IMR-90 (cell line): Measurements from ENCODE around the gene USP24. TPM values are rescaled to one million over a fixed set of nuclear protein-coding genes. Genes with fewer than 3 reads are reported as not detected.

Experiments used
- ATAC-seq: fragments of 200-7000 bp; cut with Tn5 transposase; 2 replicates; pipeline ENCODE4 v1.9.1; 2020; ENCODE audit warnings: low read depth, mild to moderate bottlenecking, moderate library complexity
- BruUV-seq: library from RNA; stranded (reverse); fragments of 400-500 nt; replicated peaks from 2 replicates; lab custom pipeline; 2021; lab: Mats Ljungman, UMichigan
- CTCF ChIA-PET: fragments of 300-600 bp; formaldehyde crosslinking; extraction: SDS; loops from one replicate; lab custom pipeline; 2021; ENCODE audit warnings: antibody characterized with exemption; lab: Yijun Ruan, JAX
- POLR2A ChIA-PET: fragments of 300-600 bp; sonication (Branson Sonifier 250); formaldehyde crosslinking; loops from one replicate; lab custom pipeline; 2022; ENCODE audit warnings: antibody characterized with exemption; ENCODE audit not compliant: unreplicated experiment; lab: Charles Lee
- DNase-seq: peaks from one replicate; pipeline ENCODE4 v3.0.0; 2013
- H2AFZ ChIP-seq: replicated peaks from 2 replicates; pipeline ENCODE3; 2013; ENCODE audit warnings: low read length, mild to moderate bottlenecking; ENCODE audit not compliant: poor library complexity
- H2AK5ac ChIP-seq: 2 replicates; pipeline ENCODE4 v1.6.1; 2013; ENCODE audit warnings: low read depth, low read length, inconsistent platforms
- H2AK9ac ChIP-seq: replicated peaks from 2 replicates; pipeline ENCODE3; 2013; ENCODE audit warnings: mild to moderate bottlenecking, low read depth, low read length, moderate library complexity; ENCODE audit not compliant: poor library complexity
- H2BK120ac ChIP-seq: 2 replicates; pipeline ENCODE4 v1.6.1; 2013; ENCODE audit warnings: low read depth, low read length, inconsistent platforms
- H2BK15ac ChIP-seq: 3 replicates; pipeline ENCODE4 v1.6.1; 2013; ENCODE audit warnings: low read depth, low read length, inconsistent platforms
- H2BK20ac ChIP-seq: 2 replicates; pipeline ENCODE4 v1.6.1; 2013; ENCODE audit warnings: low read depth, mild to moderate bottlenecking, inconsistent platforms, low read length, moderate library complexity
- H2BK5ac ChIP-seq: 2 replicates; pipeline ENCODE4 v1.6.1; 2013; ENCODE audit warnings: mild to moderate bottlenecking, low read depth, low read length, inconsistent platforms; ENCODE audit not compliant: poor library complexity, severe bottlenecking
- H3K14ac ChIP-seq: replicated peaks from 2 replicates; pipeline ENCODE4 v1.6.1; 2013; ENCODE audit warnings: low read depth, low read length, inconsistent platforms
- H3K18ac ChIP-seq: 2 replicates; pipeline ENCODE4 v1.6.1; 2013; ENCODE audit warnings: low read depth, low read length, control low read depth
- H3K23ac ChIP-seq: 2 replicates; pipeline ENCODE4 v1.6.1; 2013; ENCODE audit warnings: low read depth, low read length, inconsistent platforms
- H3K27ac ChIP-seq: 2 replicates; pipeline ENCODE4 v1.5.1; 2013; ENCODE audit warnings: mild to moderate bottlenecking, control low read depth, low read length; ENCODE audit not compliant: insufficient read depth
- H3K27me3 ChIP-seq: 2 replicates; pipeline ENCODE4 v1.6.1; 2013; ENCODE audit warnings: low read length; ENCODE audit not compliant: control insufficient read depth, insufficient read depth
- H3K36me3 ChIP-seq: 2 replicates; pipeline ENCODE4 v1.6.1; 2013; ENCODE audit warnings: low read length, mixed read lengths; ENCODE audit not compliant: control insufficient read depth, insufficient read depth
- H3K4ac ChIP-seq: 2 replicates; pipeline ENCODE4 v1.6.1; 2013; ENCODE audit warnings: low read depth, low read length, inconsistent platforms
- H3K4me1 ChIP-seq: 2 replicates; pipeline ENCODE4 v1.6.1; 2013; ENCODE audit warnings: low read length, mixed read lengths; ENCODE audit not compliant: control insufficient read depth, insufficient read depth
- H3K4me2 ChIP-seq: 2 replicates; pipeline ENCODE4 v1.6.1; 2013; ENCODE audit warnings: low read depth, mild to moderate bottlenecking, control low read depth, low read length, moderate library complexity
- H3K4me3 ChIP-seq: 2 replicates; pipeline ENCODE4 v1.5.1; 2013; ENCODE audit warnings: low read depth, mild to moderate bottlenecking, control low read depth, low read length, moderate library complexity; ENCODE audit not compliant: insufficient read depth
- H3K56ac ChIP-seq: 2 replicates; pipeline ENCODE4 v1.6.1; 2013; ENCODE audit warnings: low read length, inconsistent platforms; ENCODE audit not compliant: insufficient read depth; ENCODE audit errors: extremely low read depth
- H3K79me1 ChIP-seq, 2 experiments: 2 replicates each; pipeline ENCODE4 v1.6.1; 2013; ENCODE audit warnings: low read length in 2 of 2, inconsistent platforms in 1 of 2, low read depth in 1 of 2
- H3K9ac ChIP-seq: 2 replicates; pipeline ENCODE4 v1.6.1; 2013; ENCODE audit warnings: low read depth, low read length, control low read depth
- H3K9me1 ChIP-seq: 2 replicates; pipeline ENCODE4 v1.6.1; 2013; ENCODE audit warnings: low read length, inconsistent platforms; ENCODE audit not compliant: insufficient read depth
- H3K9me3 ChIP-seq: 2 replicates; pipeline ENCODE4 v1.6.1; 2013; ENCODE audit warnings: low read length; ENCODE audit not compliant: control insufficient read depth, insufficient read depth
- H4K20me1 ChIP-seq: 2 replicates; pipeline ENCODE4 v1.6.1; 2013; ENCODE audit warnings: low read length, inconsistent platforms; ENCODE audit not compliant: insufficient read depth
- H4K5ac ChIP-seq: 2 replicates; pipeline ENCODE4 v1.6.1; 2013; ENCODE audit warnings: mild to moderate bottlenecking, low read depth, low read length, control low read depth
- H4K8ac ChIP-seq, 2 experiments: 2 replicates each; pipeline ENCODE4 v1.6.1; 2013; ENCODE audit warnings: low read depth in 2 of 2, low read length in 2 of 2, control low read depth in 1 of 2, inconsistent platforms in 1 of 2
- H4K91ac ChIP-seq: 2 replicates; pipeline ENCODE4 v1.6.1; 2013; ENCODE audit warnings: low read depth, low read length, inconsistent platforms; ENCODE audit not compliant: insufficient read depth
- BHLHE40 ChIP-seq: fragments of 150-350 bp; IDR thresholded peaks from 2 replicates; pipeline ENCODE4 v1.6.1; 2016; ENCODE audit warnings: mild to moderate bottlenecking, low read depth, low read length
- MXI1 ChIP-seq: IDR thresholded peaks from 2 replicates; pipeline ENCODE4 v1.6.1; 2012; ENCODE audit warnings: low read depth, mild to moderate bottlenecking, low read length, moderate library complexity, borderline replicate concordance
- NFE2L2 ChIP-seq: fragments of 150-350 bp; IDR thresholded peaks from 2 replicates; pipeline ENCODE4 v1.6.1; 2016; ENCODE audit warnings: low read depth, mild to moderate bottlenecking, low read length
- POLR2A ChIP-seq: IDR thresholded peaks from 2 replicates; pipeline ENCODE4 v1.6.1; 2012; ENCODE audit warnings: mild to moderate bottlenecking, low read depth, low read length
- RAD21 ChIP-seq: IDR thresholded peaks from 2 replicates; pipeline ENCODE4 v1.6.1; 2012; ENCODE audit warnings: low read length, improper control_type of control experiment
- RCOR1 ChIP-seq: IDR thresholded peaks from 2 replicates; pipeline ENCODE4 v1.6.1; 2012; ENCODE audit warnings: mild to moderate bottlenecking, low read length, improper control_type of control experiment; ENCODE audit not compliant: insufficient replicate concordance
- RFX5 ChIP-seq: IDR thresholded peaks from 2 replicates; pipeline ENCODE4 v1.8.0; 2012; ENCODE audit warnings: low read depth, mild to moderate bottlenecking, low read length, moderate library complexity
- WGBS, 2 experiments: methylation state at CpG; one replicate each; pipeline versions ENCODE4 v1.1.5 to v1.1.7; 2013; ENCODE audit warnings: missing lambda C conversion rate in 2 of 2; ENCODE audit not compliant: insufficient read length in 1 of 2; ENCODE audit errors: extremely low coverage in 2 of 2; 5-methylcytosine and 5-hydroxymethylcytosine counted together
- dilution Hi-C: fragments of 300-500 bp; cut with HindIII; formaldehyde crosslinking; loops from one replicate; pipeline ENCODE4 v1.14.3; 2018; ENCODE audit warnings: low sequenced_read_pairs; ENCODE audit not compliant: unreplicated experiment
- in situ Hi-C: fragments of 300-500 bp; cut with MboI; formaldehyde crosslinking; loops from 3 replicates; pipeline ENCODE4 v1.14.3; 2019; ENCODE audit warnings: low sequenced_read_pairs, inconsistent platforms, mixed read lengths
- intact Hi-C: fragments of 100-400 bp; cut with micrococcal nuclease; formaldehyde crosslinking; loops from 2 replicates; pipeline ENCODE4 v1.10.0; 2022
- polyA plus RNA-seq, 3 experiments: library from polyadenylated mRNA; depleted of rRNA; stranded (reverse); fragments of >200 nt; gene quantifications; 2 replicates each; pipeline ENCODE4 v1.2.3, GENCODE V29; 2012; ENCODE audit warnings: low replicate concordance in 1 of 3
- total RNA-seq: library from RNA; depleted of rRNA; stranded (reverse); fragments of >200 nt; gene quantifications from 2 replicates; pipeline ENCODE4 v1.2.3, GENCODE V29; 2012
- TF ChIP-seq, protein P1 (sequence below): fragments of 150-350 bp; IDR thresholded peaks from 2 replicates; pipeline ENCODE4 v1.6.1; 2017; ENCODE audit warnings: mild to moderate bottlenecking, antibody characterized with exemption, low read length, low read depth

The USP24 gene
- total and polyA plus RNA-seq, 2 of the 4 experiments (the other 2 are of a cell fraction): 8.4 to 36.7 TPM

DNA sequence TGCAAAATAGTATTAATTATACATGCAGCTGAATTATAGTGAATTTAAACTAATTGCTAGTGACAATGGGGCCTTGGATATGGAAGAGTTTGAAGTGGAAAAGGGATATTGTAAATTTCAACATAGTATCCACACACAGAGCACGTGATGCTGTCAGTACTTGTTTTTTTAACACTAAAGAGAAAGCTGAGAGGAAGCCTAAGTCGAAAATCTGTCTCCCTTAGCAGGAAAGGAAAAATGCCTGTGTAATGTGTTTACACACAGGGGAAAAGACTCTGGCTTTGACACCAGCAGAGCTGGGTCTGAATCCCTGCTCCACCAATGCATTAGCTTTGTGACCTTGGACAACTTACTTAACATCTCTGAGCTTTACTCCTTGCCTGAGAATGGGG lies 133.3 kb downstream of the USP24 start:
- POLR2A ChIA-PET: no interaction called here
- in situ Hi-C loops: no loop called here
- no peak overlapping the region for H2BK120ac ChIP-seq
- no peak overlapping the region for H2AK5ac ChIP-seq
- no peak overlapping the region; the same call in 1 of the 2 replicates for H3K14ac ChIP-seq
- WGBS, 2 experiments: no CpG with 5 or more reads among the region's 2 CpGs
- H3K27me3 ChIP-seq: no peaks in the 10 kb centered on the region
- ATAC-seq: peak; percentile 58
- H3K23ac ChIP-seq: no peak overlapping the region
- no peak overlapping the region for H3K56ac ChIP-seq
- dilution Hi-C loops: no loop called here
- BruUV-seq: no TSS peak
- H2BK15ac ChIP-seq: no peak overlapping the region
- H4K91ac ChIP-seq: no peak overlapping the region
- CTCF ChIA-PET: no interaction called here
- no peak overlapping the region for H4K8ac ChIP-seq
- no peak overlapping the region for H2AFZ ChIP-seq
- intact Hi-C loops: no loop called here
- peaks cover 5 to 18% of the 10 kb centered on the region in 2 experiments; a peak in 2 of 4 replicates for H3K79me1 ChIP-seq
- no peaks in the 10 kb centered on the region for H3K9me3 ChIP-seq
- DNase-seq: peak; percentile 33
- no peak overlapping the region for H3K18ac ChIP-seq
- H3K4me1 ChIP-seq: peaks cover 4% of the 10 kb centered on the region
- peaks cover 6% of the 10 kb centered on the region; the same call in 1 of the 2 replicates for H4K20me1 ChIP-seq
- H2AK9ac ChIP-seq: no peak overlapping the region
- TF ChIP-seq, protein P1, sequence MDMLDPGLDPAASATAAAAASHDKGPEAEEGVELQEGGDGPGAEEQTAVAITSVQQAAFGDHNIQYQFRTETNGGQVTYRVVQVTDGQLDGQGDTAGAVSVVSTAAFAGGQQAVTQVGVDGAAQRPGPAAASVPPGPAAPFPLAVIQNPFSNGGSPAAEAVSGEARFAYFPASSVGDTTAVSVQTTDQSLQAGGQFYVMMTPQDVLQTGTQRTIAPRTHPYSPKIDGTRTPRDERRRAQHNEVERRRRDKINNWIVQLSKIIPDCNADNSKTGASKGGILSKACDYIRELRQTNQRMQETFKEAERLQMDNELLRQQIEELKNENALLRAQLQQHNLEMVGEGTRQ: peak; percentile 57; the same call in 1 of the 2 replicates
- TF ChIP-seq MXI1 (no peak), RCOR1 (no peak), NFE2L2 (no peak), RAD21 (no peak), BHLHE40 (no peak), RFX5 (no peak), POLR2A (no peak)
- H3K9me1 ChIP-seq: peaks cover 4% of the 10 kb centered on the region; the same call in 1 of the 2 replicates
- H3K4me2 ChIP-seq: no peak overlapping the region
- H3K4ac ChIP-seq: no peak overlapping the region
- no peak overlapping the region for H2BK20ac ChIP-seq
- H3K27ac ChIP-seq: no peak overlapping the region
- no peak overlapping the region for H3K4me3 ChIP-seq
- no peak overlapping the region for H2BK5ac ChIP-seq
- no peak overlapping the region for H4K5ac ChIP-seq
- peaks cover 46% of the 10 kb centered on the region for H3K36me3 ChIP-seq
- no peak overlapping the region for H3K9ac ChIP-seq
